ENCODE results near the gene ATP5MC3.
"Not testable (repeated sequence)": the region's sequence is repeated elsewhere in the genome, so short reads cannot be mapped to it uniquely, and the experiment has no call there.

GRCh38 chr2:175228601-175229000 lies 47.1 kb upstream of the ATP5MC3 start:
- TF ChIP-seq CTCF (conservative IDR thresholded peaks at IDR 0.05; ENCODE audit: low read depth in 2 of 2); ETS1 (IDR thresholded peaks at IDR 0.05); EZH2phosphoT487 (IDR thresholded peaks at IDR 0.05; ENCODE audit: unreplicated experiment); ZNF114 (CRISPR knock-in tag; IDR thresholded peaks at IDR 0.05); REST (IDR thresholded peaks at IDR 0.05; ENCODE audit: unreplicated experiment); EZH2 (IDR thresholded peaks at IDR 0.05; ENCODE audit: low read depth, unreplicated experiment); POLR2AphosphoS5 (IDR thresholded peaks at IDR 0.05; ENCODE audit: low read depth); NANOG (IDR thresholded peaks at IDR 0.05; ENCODE audit: borderline replicate concordance): not testable (repeated sequence)

Measured in GM23338 (cell line).